Large intestine (tissue), 3 donors: ENCODE data around the gene GPR141. TPM values are rescaled to one million over a fixed set of nuclear protein-coding genes. Genes with fewer than 3 reads are reported as not detected.
"Not testable (repeated sequence)": the region's sequence is repeated elsewhere in the genome, so short reads cannot be mapped to it uniquely, and the experiment has no call there.

Source experiments
- DNase-seq, 2 donors: peaks; one replicate each; pipeline versions ENCODE4 v3.0.0 to v3.0.0-alpha.2; 2013
- H3K27ac ChIP-seq: one replicate; pipeline ENCODE4 v1.5.1; 2013; ENCODE audit warnings: low read length
- H3K27me3 ChIP-seq: 2 replicates; pipeline ENCODE4 v1.6.1; 2013; ENCODE audit warnings: low read length; ENCODE audit not compliant: control insufficient read depth, insufficient read depth
- H3K36me3 ChIP-seq: 2 replicates; pipeline ENCODE4 v1.6.1; 2013; ENCODE audit warnings: low read length; ENCODE audit not compliant: control insufficient read depth, insufficient read depth
- H3K4me1 ChIP-seq: one replicate; pipeline ENCODE4 v1.6.1; 2013; ENCODE audit warnings: low read length; ENCODE audit not compliant: control insufficient read depth, insufficient read depth
- H3K4me3 ChIP-seq: one replicate; pipeline ENCODE4 v1.5.1; 2013; ENCODE audit warnings: low read length
- H3K9me3 ChIP-seq: one replicate; pipeline ENCODE4 v1.6.1; 2013; ENCODE audit warnings: mild to moderate bottlenecking, low read depth, low read length, moderate library complexity; ENCODE audit not compliant: control insufficient read depth
- WGBS: methylation state at CpG from one replicate; pipeline ENCODE4 v1.1.5; 2013; ENCODE audit warnings: low lambda C conversion rate; ENCODE audit not compliant: insufficient coverage; 5-methylcytosine and 5-hydroxymethylcytosine counted together
- polyA plus RNA-seq: library from polyadenylated mRNA; unstranded; fragments of 120-200 nt; gene quantifications from one replicate; pipeline ENCODE4 v1.2.1, GENCODE V29; 2013

Gene GPR141
- polyA plus RNA-seq, 1 donor = 0.52 TPM

- WGBS = 60% methylated on average over 1 of the region's 4 CpGs
- Histone ChIP-seq H3K4me1 (no peaks in the 10 kb centered on the region), H3K27me3 (no peaks in the 10 kb centered on the region), H3K36me3 (no peaks in the 10 kb centered on the region), H3K4me3 (no peak overlapping the region), H3K27ac (no peak overlapping the region), H3K9me3 (no peaks in the 10 kb centered on the region)
- no peak for DNase-seq
Observed at GRCh38 chr7:37686556-37687345, 3.2 kb downstream of the GPR141 start.

- Histone ChIP-seq H3K27me3 (no peaks in the 10 kb centered on the region), H3K4me3 (no peak overlapping the region), H3K9me3 (no peaks in the 10 kb centered on the region), H3K4me1 (no peaks in the 10 kb centered on the region), H3K36me3 (no peaks in the 10 kb centered on the region), H3K27ac (no peak overlapping the region)
- WGBS = 100% methylated on average over 2 of the region's 11 CpGs
- DNase-seq = no peak
Observed at GRCh38 chr7:37690206-37690605, 6.6 kb downstream of the GPR141 start.

DNA sequence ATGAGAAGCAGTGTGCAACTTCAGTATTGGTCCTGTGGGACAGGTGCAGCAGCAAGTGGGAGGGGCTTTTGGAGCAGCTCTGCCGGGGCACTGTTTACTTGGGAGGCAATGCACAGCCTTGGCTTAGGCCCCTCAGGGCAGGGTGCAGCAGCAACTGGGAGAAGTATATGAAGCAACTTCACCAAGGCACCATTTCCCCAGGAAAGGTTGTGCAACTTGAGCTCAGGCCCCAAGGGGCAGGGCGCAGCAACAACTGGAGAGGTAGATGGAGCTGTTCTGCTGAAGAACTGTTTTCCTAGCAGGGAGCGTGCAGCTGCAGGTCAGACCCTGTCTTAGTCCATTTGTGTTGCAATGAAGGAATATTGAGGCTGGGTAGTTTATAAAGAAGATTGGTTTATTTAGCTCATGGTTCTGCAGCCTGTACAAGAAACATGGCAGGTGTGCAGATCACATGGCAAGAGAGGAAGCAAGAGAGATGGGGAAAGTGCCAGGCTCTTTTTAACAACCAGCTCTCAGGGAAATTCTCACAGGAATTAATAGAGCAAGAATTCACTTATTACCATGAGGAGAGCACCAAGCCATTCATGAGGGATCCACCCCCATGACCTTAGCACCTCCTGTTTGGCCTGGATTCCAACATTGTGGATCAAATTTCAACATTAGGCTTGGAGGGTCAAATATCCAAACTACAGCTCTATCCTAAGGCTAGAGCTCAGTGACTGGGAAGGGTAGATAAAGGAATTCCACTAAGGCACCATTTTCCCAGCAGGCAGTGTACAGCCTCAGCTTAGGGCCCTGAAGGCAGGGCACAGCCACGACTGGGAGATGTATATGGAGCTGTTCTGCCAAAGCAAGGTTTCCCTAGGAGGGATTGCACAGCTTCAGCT is 10.9 kb downstream of the GPR141 start:
- no peaks in the 10 kb centered on the region for H3K36me3 ChIP-seq
- H3K4me3 ChIP-seq = no peak overlapping the region
- no peaks in the 10 kb centered on the region for H3K4me1 ChIP-seq
- peak; percentile 12 to 14 for DNase-seq
- no peak overlapping the region for H3K27ac ChIP-seq
- H3K9me3 ChIP-seq = no peaks in the 10 kb centered on the region
- no peaks in the 10 kb centered on the region for H3K27me3 ChIP-seq
- no CpG with 5 or more reads among the region's 4 CpGs for WGBS

- Histone ChIP-seq H3K36me3 (no peaks in the 10 kb centered on the region), H3K27ac (no peak overlapping the region), H3K27me3 (no peaks in the 10 kb centered on the region), H3K9me3 (no peaks in the 10 kb centered on the region), H3K4me3 (no peak overlapping the region), H3K4me1 (no peaks in the 10 kb centered on the region)
- DNase-seq = no peak
- WGBS = 76% methylated on average over 2 of the region's 4 CpGs
Observed at GRCh38 chr7:37698276-37698675, 14.7 kb downstream of the GPR141 start.

DNA sequence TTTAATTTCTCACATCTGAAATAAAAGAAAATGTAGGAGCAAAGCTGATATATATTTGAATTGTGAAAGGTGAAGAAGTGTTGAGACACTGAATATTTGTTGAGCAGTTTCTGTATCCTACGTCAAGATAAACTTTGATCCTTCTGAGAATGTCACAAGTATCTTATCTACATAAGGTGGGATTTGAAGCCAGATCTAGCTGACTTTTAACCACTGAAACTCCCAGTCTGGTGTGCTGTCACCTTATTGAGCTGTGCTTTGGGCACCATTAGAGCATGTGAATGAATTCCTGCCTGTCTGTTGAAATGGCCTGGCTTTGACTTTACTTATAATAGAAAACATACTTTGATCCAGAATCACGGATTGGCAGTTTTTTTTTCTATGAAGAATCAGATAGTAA is 15.2 kb downstream of the GPR141 start:
- Histone ChIP-seq H3K9me3 (no peaks in the 10 kb centered on the region), H3K4me3 (no peak overlapping the region), H3K36me3 (no peaks in the 10 kb centered on the region), H3K4me1 (no peaks in the 10 kb centered on the region), H3K27ac (no peak overlapping the region), H3K27me3 (no peaks in the 10 kb centered on the region)
- DNase-seq = no peak
- WGBS = 29% methylated on average over 2 of the region's 2 CpGs

GRCh38 chr7:37701769-37702168 is 18.2 kb downstream of the GPR141 start:
- Histone ChIP-seq H3K27ac (no peak overlapping the region), H3K27me3 (no peaks in the 10 kb centered on the region), H3K4me1 (no peaks in the 10 kb centered on the region), H3K9me3 (no peaks in the 10 kb centered on the region), H3K36me3 (no peaks in the 10 kb centered on the region), H3K4me3 (no peak overlapping the region)
- 17% methylated on average over 1 of the region's 2 CpGs for WGBS
- DNase-seq = no peak

- Histone ChIP-seq H3K27ac (no peak overlapping the region), H3K9me3 (no peaks in the 10 kb centered on the region), H3K36me3 (no peaks in the 10 kb centered on the region), H3K4me3 (no peak overlapping the region), H3K4me1 (no peaks in the 10 kb centered on the region), H3K27me3 (no peaks in the 10 kb centered on the region)
- no peak for DNase-seq
Observed at GRCh38 chr7:37703361-37703760, 19.8 kb downstream of the GPR141 start.

- 92% methylated on average over 1 of the region's 4 CpGs for WGBS
- H3K4me1 ChIP-seq = not testable (repeated sequence)
Observed at GRCh38 chr7:37704328-37704833, 20.8 kb downstream of the GPR141 start.

DNA sequence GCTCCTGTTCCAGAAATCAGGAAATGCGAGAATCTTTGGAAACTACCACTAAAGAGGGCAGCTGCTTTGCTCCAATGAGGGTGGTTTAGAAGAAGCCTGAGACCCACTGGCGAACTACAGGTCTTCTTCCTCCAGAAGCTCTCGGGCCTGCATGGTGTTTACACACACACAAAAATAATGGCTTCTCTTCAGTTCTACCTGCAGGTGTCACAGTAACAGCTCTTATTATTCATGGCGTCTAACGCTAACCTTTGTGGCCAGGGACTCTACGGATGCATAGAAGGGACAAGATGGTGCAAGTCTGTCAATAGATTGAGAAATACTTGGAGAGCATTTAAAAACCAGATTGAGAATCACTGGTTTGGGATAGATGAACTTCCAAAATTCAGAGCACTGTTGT is 22.4 kb downstream of the GPR141 start:
- Histone ChIP-seq H3K4me3 (no peak overlapping the region), H3K36me3 (no peaks in the 10 kb centered on the region), H3K4me1 (no peaks in the 10 kb centered on the region), H3K9me3 (no peaks in the 10 kb centered on the region), H3K27ac (no peak overlapping the region), H3K27me3 (no peaks in the 10 kb centered on the region)
- no peak for DNase-seq
- 87% methylated on average over 3 of the region's 6 CpGs for WGBS

More at GRCh38 chr7:37704328-37704833, 20.8 kb downstream of the GPR141 start:
- not testable (repeated sequence) for H3K9me3 ChIP-seq, H3K27ac ChIP-seq, DNase-seq, H3K36me3 ChIP-seq, H3K27me3 ChIP-seq, H3K4me3 ChIP-seq

DNA sequence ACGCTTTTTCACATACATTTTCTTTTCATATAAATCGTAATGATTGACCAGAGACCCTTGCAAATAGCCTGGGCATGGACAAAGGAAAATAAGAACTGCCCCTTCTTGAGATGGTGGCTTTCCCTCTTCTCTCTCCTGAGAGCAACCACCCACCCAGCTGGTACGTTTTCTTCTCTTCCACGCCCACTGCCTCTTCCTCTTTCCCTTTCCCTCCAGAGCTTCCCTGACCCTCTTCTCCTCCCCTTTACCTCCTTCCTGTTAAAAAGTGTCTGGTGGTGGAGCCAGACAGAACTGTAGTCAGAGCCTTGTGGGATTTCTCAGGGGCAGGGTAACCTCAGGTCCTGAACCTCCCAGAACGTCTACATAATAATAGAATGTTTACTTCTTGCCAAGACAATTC is 23.2 kb downstream of the GPR141 start:
- 90% methylated on average over 2 of the region's 5 CpGs for WGBS
- Histone ChIP-seq H3K9me3 (no peaks in the 10 kb centered on the region), H3K4me1 (no peaks in the 10 kb centered on the region), H3K4me3 (no peak overlapping the region), H3K27me3 (no peaks in the 10 kb centered on the region), H3K27ac (no peak overlapping the region), H3K36me3 (no peaks in the 10 kb centered on the region)
- DNase-seq = no peak
